HG03095 (cell line): ENCODE data around the gene HS3ST5.
A peak's percentile ranks its signal among the peaks of the same experiment; 100 is the strongest.
"Not testable (repeated sequence)": the region's sequence is repeated elsewhere in the genome, so short reads cannot be mapped to it uniquely, and the experiment has no call there.

Experiments used
- ATAC-seq: cut with Tn5 transposase; IDR thresholded peaks from one replicate; pipeline ENCODE4 v1.9.1; 2021; ENCODE audit warnings: moderate library complexity; ENCODE audit not compliant: unreplicated experiment

Gene HS3ST5

GRCh38 chr6:114108119-114109002, 234.5 kb downstream of the HS3ST5 start:
- ATAC-seq, result peak; percentile 74

DNA sequence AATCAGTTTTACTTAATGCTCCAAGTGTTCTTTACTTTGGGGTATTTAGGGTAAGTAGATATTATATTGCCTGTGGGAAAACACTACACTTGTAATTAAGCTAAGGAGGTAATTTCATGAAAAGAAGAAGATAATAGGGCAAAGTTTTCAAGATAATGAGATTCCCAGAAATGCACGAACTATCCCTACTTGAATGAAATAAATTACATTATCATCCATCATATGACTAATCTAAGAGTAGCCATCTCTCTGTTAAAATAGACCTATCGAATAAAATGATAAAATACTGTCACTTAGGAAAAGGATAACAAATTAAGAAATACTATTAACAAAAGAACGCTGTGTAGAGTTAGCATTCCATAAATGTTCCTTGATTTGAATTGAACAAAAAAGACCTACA, 236.8 kb downstream of the HS3ST5 start:
- no peak for ATAC-seq

- ATAC-seq, result no peak
These were observed 241.6 kb downstream of the HS3ST5 start for GRCh38 chr6:114101255-114101654.

DNA sequence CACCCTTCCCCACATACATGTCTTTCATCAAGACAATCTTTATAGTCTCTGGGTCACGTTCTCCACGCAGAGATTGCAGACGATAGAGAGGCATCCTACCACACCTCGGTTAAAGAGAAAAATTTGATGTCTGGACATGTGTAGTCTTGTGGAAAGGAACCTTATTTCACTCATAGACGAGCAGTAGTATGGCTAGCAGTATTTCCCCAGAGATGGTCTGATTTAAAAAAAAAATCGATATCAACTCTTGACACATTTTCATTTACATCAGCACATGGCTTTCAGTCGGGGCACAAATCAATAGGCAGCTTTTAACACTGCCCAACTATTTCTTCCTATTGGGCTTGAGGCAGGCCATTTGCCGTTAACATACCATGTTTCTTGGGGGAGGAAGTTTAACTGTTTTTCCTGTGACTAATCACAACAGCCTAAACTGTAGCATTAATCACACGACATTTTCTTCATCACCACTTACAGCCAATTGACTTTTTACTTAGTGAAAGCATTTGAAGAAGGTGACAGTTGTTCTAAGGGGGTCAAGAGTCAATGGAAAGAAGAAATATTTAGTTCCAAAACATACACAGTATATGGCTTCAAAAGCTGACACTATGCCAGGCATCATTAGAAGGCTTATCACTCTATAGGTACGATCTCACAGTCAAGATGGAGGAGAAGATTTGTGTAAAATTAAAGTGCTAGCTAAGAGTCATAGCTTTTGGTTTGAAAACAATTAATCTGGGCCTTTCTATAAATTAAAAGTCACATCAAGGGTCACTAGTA, 242.4 kb downstream of the HS3ST5 start:
- no peak for ATAC-seq

DNA sequence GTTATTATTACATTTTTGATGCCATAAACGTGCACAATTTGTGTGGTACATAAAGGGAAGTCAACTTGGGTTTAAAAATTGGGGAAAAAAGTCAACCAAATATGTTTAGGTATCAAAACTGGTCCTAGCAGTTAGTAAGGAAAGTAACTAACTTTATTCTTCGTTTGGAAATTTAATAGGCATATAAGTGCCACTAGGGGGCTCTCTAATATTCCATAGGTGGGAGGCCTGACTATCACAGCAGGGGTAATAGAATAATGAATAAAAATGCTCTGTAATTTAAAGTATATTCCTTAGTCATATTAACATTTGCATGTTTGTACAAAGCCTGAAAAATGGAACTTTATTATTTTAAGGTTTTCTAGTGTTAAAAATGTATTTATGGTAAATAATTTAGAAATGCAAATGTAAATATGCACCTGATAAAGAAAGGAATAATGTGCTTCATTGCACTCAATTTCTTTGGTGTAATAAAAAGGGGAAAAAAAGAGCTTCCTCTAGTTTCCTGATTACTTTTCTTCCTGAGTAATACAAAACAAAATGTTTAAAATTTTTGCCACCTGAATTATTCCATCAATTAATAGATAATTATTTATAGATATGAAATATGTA, 246.2 kb downstream of the HS3ST5 start:
- ATAC-seq, result no peak

GRCh38 chr6:114092943-114093342, 249.9 kb downstream of the HS3ST5 start:
- ATAC-seq, result no peak

- ATAC-seq, result no peak
These were observed 252.2 kb downstream of the HS3ST5 start for GRCh38 chr6:114090626-114091025.

DNA sequence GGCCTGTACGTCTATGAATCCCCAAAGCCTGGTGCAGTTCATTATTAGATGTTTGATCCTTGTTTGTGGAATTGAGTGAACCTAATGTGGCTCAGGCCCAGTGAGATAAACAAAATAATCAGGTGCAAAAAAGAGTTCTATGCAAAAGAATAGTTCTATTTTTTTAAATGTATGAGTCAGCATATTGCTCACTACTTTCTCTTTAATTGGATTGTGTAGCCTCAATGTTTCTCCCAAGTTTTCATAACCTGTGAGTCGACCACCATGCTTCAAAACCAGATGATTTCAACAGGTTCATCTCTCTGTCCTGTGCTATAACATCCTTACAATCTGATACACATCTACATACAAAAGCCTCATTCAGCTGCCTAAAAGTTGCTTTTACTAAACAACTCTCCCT, 255.3 kb downstream of the HS3ST5 start:
- ATAC-seq, result no peak

GRCh38 chr6:114085211-114085610, 257.6 kb downstream of the HS3ST5 start:
- ATAC-seq, result no peak

GRCh38 chr6:114084327-114084890, 258.4 kb downstream of the HS3ST5 start:
- ATAC-seq, result no peak

GRCh38 chr6:114083251-114083650, 259.6 kb downstream of the HS3ST5 start:
- ATAC-seq, result no peak

- no peak for ATAC-seq
These were observed 261.1 kb downstream of the HS3ST5 start for GRCh38 chr6:114081730-114082129.

GRCh38 chr6:114080891-114081510, 261.8 kb downstream of the HS3ST5 start:
- ATAC-seq, result no peak

DNA sequence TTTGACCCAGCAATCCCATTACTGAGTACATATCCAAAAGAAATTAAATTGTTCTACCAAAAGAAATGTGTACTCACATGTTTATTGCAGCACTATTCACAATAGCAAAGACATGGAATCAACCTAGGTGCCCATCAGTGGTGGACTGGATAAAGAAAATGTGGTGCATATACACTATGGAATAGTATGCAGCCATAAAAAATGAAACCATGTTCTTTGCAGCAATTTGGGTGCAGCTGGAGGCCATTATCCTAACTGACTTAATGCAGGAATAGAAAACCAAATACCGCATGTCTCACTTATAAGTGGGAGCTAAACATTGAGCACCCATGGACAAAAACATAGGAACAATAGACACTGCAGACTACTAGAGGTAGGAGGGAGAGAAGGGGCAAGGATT, 262.4 kb downstream of the HS3ST5 start:
- not testable (repeated sequence) for ATAC-seq

- ATAC-seq, result no peak
These were observed 267.0 kb downstream of the HS3ST5 start for GRCh38 chr6:114075777-114076176.

DNA sequence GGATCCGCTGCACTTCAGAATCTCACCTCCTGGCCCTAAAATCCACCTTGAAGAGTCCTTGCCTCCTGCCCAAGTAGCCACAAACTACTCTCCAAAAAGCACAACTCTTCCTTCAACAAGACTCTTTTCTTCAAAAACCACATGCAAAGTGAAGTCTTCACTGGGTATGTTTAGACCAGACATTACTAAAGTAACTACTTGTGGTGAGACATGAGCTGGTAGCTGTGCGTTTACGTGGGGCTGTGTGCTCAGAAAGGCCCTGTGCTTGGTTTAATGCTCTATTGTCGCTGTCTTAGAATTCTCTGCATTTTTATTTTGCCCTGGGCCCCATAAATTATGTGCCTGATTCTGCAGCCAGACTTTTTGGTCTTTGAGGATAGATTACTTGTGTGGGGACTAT, 267.5 kb downstream of the HS3ST5 start:
- no peak for ATAC-seq

GRCh38 chr6:114068771-114069170, 274.1 kb downstream of the HS3ST5 start:
- no peak for ATAC-seq

GRCh38 chr6:114068116-114068515, 274.7 kb downstream of the HS3ST5 start:
- no peak for ATAC-seq

DNA sequence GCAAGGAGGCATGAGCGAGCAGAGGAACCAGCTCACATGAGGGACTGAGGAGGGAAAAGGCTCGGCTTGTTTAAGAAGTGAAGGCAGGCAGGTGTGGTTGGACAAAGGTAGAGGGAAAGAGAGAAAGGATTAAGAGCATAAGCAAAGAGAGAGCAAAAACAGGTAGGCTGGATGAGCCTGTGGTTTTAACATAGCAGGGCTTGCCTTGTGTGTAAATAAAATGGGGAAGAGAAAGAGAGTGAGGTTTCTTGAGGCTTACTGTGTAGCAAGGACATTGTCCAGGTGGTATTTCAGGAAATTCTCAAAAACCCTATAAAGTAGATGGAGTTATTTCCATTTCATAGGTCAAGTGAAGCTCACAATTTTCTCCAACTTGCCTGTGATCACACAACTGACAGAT, 278.0 kb downstream of the HS3ST5 start:
- ATAC-seq, result no peak

- ATAC-seq, result no peak
These were observed 278.9 kb downstream of the HS3ST5 start for GRCh38 chr6:114063956-114064355.

DNA sequence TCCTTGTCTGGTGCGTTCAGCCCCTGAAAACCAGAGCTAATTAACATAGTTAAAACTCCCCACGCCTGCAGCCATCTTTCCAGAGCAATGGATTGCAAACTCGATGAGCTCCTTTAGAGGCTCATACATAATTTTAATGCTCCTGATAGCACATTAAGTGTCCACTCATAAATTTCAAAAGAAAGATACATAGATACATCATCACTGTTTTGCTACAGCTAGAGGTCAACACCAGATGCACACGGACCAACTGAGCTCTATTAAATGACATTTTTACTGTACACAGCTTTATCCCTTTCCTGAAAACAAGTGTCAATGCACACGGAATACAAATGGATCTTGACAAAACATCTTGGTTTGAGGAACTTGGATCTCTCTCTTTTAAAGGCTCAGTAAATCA, 280.6 kb downstream of the HS3ST5 start:
- no peak for ATAC-seq
